Stimulated activated CD4-positive, alpha-beta T cell treated with anti-CD3 and anti-CD28 coated beads, Interleukin-2, amount 100 ng/mL, for 24 hours (primary cell): ENCODE data around the gene RNPS1.
"Not testable (repeated sequence)": the region's sequence is repeated elsewhere in the genome, so short reads cannot be mapped to it uniquely, and the experiment has no call there.

Experiments
- DNase-seq, 2 donors: peaks; one replicate each; pipeline ENCODE4 v3.0.0-alpha.2; 2020

RNPS1 gene

GRCh38 chr16:2253293-2253692 lies 14.6 kb downstream of the RNPS1 start:
- DNase-seq = no peak

GRCh38 chr16:2252806-2253148 lies 15.1 kb downstream of the RNPS1 start:
- DNase-seq = no peak

GRCh38 chr16:2251296-2252111 lies 16.4 kb downstream of the RNPS1 start, which contains the start of gene ECI1:
Gene ECI1, minus strand, starts transcription at chr16:2251587. Its CDS starts 21 bp downstream, at chr16:2251566.
- DNase-seq = peak; percentile 80 to 90

GRCh38 chr16:2250652-2251295 lies 17.2 kb downstream of the RNPS1 start:
- DNase-seq = peak; percentile 55 to 60

GRCh38 chr16:2246301-2246885 lies 21.5 kb downstream of the RNPS1 start:
- DNase-seq = no peak

- DNase-seq = no peak
These were observed 22.8 kb downstream of the RNPS1 start for GRCh38 chr16:2244926-2245795.

GRCh38 chr16:2244301-2244700 lies 23.6 kb downstream of the RNPS1 start:
- DNase-seq = no peak

GRCh38 chr16:2243781-2244180 lies 24.1 kb downstream of the RNPS1 start:
- DNase-seq = no peak

- no peak for DNase-seq
These were observed 24.8 kb downstream of the RNPS1 start for GRCh38 chr16:2243031-2243528.

GRCh38 chr16:2242598-2242997 lies 25.3 kb downstream of the RNPS1 start:
- no peak for DNase-seq

- DNase-seq = not testable (repeated sequence)
These were observed 27.6 kb downstream of the RNPS1 start for GRCh38 chr16:2240331-2240730.

- no peak for DNase-seq
These were observed 28.9 kb downstream of the RNPS1 start for GRCh38 chr16:2238838-2239675.

GRCh38 chr16:2238150-2238837 lies 29.6 kb downstream of the RNPS1 start:
- DNase-seq = no peak

- no peak for DNase-seq
These were observed 30.3 kb downstream of the RNPS1 start for GRCh38 chr16:2237493-2238149.

- DNase-seq = no peak
These were observed 30.8 kb downstream of the RNPS1 start for GRCh38 chr16:2237102-2237482.

- no peak for DNase-seq
These were observed 31.4 kb downstream of the RNPS1 start, which contains the start of gene DNASE1L2 for GRCh38 chr16:2236337-2237101. Gene DNASE1L2, plus strand, starts transcription at chr16:2236444. Its CDS starts 373 bp downstream, at chr16:2236817.

GRCh38 chr16:2235695-2236336 lies 32.1 kb downstream of the RNPS1 start:
- no peak for DNase-seq

GRCh38 chr16:2235234-2235651 lies 32.7 kb downstream of the RNPS1 start:
- no peak for DNase-seq

- no peak for DNase-seq
These were observed 33.1 kb downstream of the RNPS1 start for GRCh38 chr16:2234813-2235170.
